Loucy (cell line): ENCODE measurements around the gene SDF2L1.

ENCODE experiments used
- CTCF ChIP-seq: fragments of 200-600 bp; sonication (generic); conservative IDR thresholded peaks from 2 replicates; pipeline ENCODE4 v1.5.1; 2014; ENCODE audit warnings: mild to moderate bottlenecking, antibody characterized with exemption, low read length
- EZH2phosphoT487 ChIP-seq: fragments of 200-600 bp; IDR thresholded peaks from 2 replicates; pipeline ENCODE4 v1.6.1; 2018; ENCODE audit warnings: antibody characterized with exemption, mild to moderate bottlenecking, moderate library complexity, borderline replicate concordance

- no peak for TF ChIP-seq CTCF
- no peak for TF ChIP-seq EZH2phosphoT487
Measured at GRCh38 chr22:21598302-21598701, 43.8 kb upstream of the SDF2L1 start.
